Psoas muscle (tissue), 8 donors: ENCODE results near the gene GRID1. TPM values are rescaled to one million over a fixed set of nuclear protein-coding genes. Genes with fewer than 3 reads are reported as not detected.

Source experiments
- ATAC-seq, 4 donors: fragments of 200-7000 bp; cut with Tn5 transposase; one replicate each; pipeline ENCODE4 v1.9.1; 2020; ENCODE audit warnings: moderate library complexity in 3 of 4, mild to moderate bottlenecking in 2 of 4
- DNase-seq, 2 donors: peaks; one replicate each; pipeline ENCODE4 v3.0.0-alpha.2; 2020
- H3K27ac ChIP-seq: fragments of 200-600 bp; one replicate; pipeline ENCODE4 v1.8.0; 2022
- H3K27me3 ChIP-seq, 3 donors: fragments of 200-600 bp in 1 of 3; one replicate each; pipeline versions ENCODE4 v1.6.1 to v1.8.0; 2013 to 2022; ENCODE audit warnings: low read length in 2 of 3, mild to moderate bottlenecking in 2 of 3, moderate library complexity in 1 of 3; ENCODE audit not compliant: insufficient read depth in 3 of 3
- H3K36me3 ChIP-seq, 2 donors: fragments of 200-600 bp in 1 of 2; one replicate each; pipeline versions ENCODE4 v1.6.1 to v1.8.0; 2013 to 2022; ENCODE audit warnings: low read depth in 1 of 2, mild to moderate bottlenecking in 1 of 2, moderate library complexity in 1 of 2; ENCODE audit not compliant: insufficient read depth in 1 of 2
- H3K4me1 ChIP-seq: fragments of 200-600 bp; one replicate; pipeline ENCODE4 v1.8.0; 2022
- H3K4me3 ChIP-seq: fragments of 200-600 bp; one replicate; pipeline ENCODE4 v1.8.0; 2022; ENCODE audit warnings: mild to moderate bottlenecking
- H3K9me3 ChIP-seq: fragments of 200-600 bp; one replicate; pipeline ENCODE4 v1.8.0; 2022
- WGBS, 3 donors: extraction: QIAGEN DNeasy Blood & Tissue Kit; methylation state at CpG; one replicate each; pipeline versions ENCODE4 v1.1.6 to v1.1.7; 2013; 5-methylcytosine and 5-hydroxymethylcytosine counted together
- intact Hi-C, 2 donors: fragments of 100-400 bp; cut with DNase I; formaldehyde crosslinking; loops; one replicate each; pipeline versions ENCODE4 v1.11.0 to v1.14.2; 2022
- polyA plus RNA-seq, 3 donors: library from polyadenylated mRNA; stranded (reverse); fragments of 200-250 nt; gene quantifications; one replicate each; pipeline ENCODE4 v1.2.3, GENCODE V29; 2013
- total RNA-seq, 4 donors: library from RNA; stranded (reverse); fragmentation: NEBNext Ultra II Directional in 2 of 4; extraction: Animal tissue kit (Norgen Biotek cat#: 25700) in 2 of 4; gene quantifications; one replicate each; pipeline versions ENCODE4 v1.2.1 to v1.2.4, GENCODE V29; 2021 to 2023
- TF ChIP-seq, protein P1 (sequence below): fragments of 200-600 bp; IDR thresholded peaks from one replicate; pipeline ENCODE4 v1.8.0; 2022; ENCODE audit warnings: antibody characterized with exemption
- donor health status: healthy with polysubstance abuse.
- donor health status: DM: no; HTN: no; CAD: no; lungs with moderate emphysema.
- donor health status: Bipolar disorder and iron deficiency.
- donor health status: healthy.
- donor health status: DM: yes; HTN: yes; CAD: no.
- donor health status: DM: no; HTN: no; CAD: no.
- donor health status: DM: no; HTN: no; CAD: no.
- donor health status: DM: yes; HTN: yes; CAD: no.

The GRID1 gene
- total and polyA plus RNA-seq, 7 donors: 0.17 to 0.56 (median 0.24) TPM

DNA sequence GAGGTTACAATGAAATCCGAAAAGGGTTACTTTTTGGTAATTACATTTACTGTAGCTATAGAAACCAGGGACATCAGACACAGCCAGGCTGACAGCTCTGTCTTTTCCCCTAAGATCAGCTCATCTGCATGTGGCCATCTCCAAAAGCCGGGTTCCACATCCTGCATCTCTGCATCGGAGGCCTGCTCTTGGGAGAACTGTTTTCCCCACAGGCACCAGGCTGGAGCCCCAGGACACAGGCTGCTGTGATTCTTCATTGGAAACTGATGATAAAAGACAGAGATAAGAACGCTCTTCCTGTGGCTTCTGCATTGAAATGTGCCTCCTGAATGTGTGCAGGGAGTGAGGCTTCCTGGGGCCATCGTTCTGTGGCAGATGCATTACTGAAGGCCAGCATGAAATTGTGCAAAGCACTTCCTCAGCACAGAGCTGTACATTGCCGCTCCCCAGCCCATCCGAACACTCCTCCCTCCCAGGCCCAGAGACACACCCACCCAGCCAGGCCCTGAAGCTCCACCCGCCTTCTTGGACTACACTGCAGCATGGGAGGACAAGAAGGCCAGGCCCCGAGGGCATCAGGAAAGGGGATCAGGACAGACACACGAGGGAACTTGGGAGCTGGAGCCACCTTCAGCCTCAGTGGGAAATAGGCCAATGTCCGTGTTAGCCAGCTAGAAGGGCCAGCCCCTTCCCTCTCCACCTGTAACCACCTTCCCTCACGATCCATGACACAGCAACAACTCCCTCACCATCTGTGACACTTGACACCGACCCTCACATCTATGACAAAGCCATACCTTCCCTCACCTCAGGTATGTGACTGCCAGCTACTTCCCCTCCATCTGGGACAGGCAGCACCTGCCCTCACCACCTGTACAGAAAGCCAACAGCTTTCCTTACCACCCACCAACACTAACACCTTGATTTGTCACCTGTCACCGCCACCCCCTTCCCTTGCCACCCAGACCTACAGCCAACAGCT is 113.2 kb downstream of the GRID1 start:
- no peaks in the 10 kb centered on the region for H3K36me3 ChIP-seq
- H3K4me3 ChIP-seq: no peak overlapping the region
- ATAC-seq (no peak), DNase-seq (no peak)
- H3K27me3 ChIP-seq: peaks cover 0 to 10% (median 7%) of the 10 kb centered on the region in 3 donors
- intact Hi-C loops: no loop called here
- TF ChIP-seq, protein P1, sequence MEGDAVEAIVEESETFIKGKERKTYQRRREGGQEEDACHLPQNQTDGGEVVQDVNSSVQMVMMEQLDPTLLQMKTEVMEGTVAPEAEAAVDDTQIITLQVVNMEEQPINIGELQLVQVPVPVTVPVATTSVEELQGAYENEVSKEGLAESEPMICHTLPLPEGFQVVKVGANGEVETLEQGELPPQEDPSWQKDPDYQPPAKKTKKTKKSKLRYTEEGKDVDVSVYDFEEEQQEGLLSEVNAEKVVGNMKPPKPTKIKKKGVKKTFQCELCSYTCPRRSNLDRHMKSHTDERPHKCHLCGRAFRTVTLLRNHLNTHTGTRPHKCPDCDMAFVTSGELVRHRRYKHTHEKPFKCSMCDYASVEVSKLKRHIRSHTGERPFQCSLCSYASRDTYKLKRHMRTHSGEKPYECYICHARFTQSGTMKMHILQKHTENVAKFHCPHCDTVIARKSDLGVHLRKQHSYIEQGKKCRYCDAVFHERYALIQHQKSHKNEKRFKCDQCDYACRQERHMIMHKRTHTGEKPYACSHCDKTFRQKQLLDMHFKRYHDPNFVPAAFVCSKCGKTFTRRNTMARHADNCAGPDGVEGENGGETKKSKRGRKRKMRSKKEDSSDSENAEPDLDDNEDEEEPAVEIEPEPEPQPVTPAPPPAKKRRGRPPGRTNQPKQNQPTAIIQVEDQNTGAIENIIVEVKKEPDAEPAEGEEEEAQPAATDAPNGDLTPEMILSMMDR: no peak
- H3K27ac ChIP-seq: no peak overlapping the region
- no peaks in the 10 kb centered on the region for H3K4me1 ChIP-seq
- H3K9me3 ChIP-seq: no peaks in the 10 kb centered on the region
- WGBS, 3 donors: 47 to 59% (median 51%) methylated on average over 13 to 14 of the region's 14 CpGs

- intact Hi-C loops: no loop called here
- no peaks in the 10 kb centered on the region for H3K4me1 ChIP-seq
- 50 to 54% (median 50%) methylated on average over 3 of the region's 3 CpGs for WGBS, 3 donors
These were observed 114.0 kb downstream of the GRID1 start for GRCh38 chr10:86252556-86252955.

DNA sequence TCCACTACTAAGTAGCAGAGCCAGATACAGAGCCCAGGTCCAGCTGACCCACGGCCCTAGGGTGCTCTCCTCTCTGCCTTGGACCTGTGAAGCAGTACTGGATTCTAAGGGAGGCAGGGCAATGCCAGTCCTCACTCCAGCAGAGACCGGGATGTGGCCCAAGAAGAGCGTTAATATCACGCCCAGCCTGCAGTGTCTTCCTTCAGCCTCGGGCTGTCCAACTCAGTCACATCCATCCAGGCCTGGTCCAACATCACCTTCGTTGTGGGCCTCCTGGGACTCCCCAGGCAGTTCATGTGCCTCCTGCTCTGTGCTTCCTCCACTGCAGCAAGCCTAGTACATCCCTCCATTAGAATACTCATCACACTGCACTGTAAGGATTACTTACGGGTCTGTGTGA is 114.5 kb downstream of the GRID1 start:
- ATAC-seq (no peak), DNase-seq (no peak)
- Histone ChIP-seq H3K4me3 (no peak overlapping the region), H3K27ac (no peak overlapping the region), H3K36me3 (no peaks in the 10 kb centered on the region), H3K9me3 (no peaks in the 10 kb centered on the region), H3K4me1 (no peaks in the 10 kb centered on the region), H3K27me3 (peaks cover 0 to 10% (median 7%) of the 10 kb centered on the region in 3 donors)
- 56 to 66% (median 58%) methylated on average over 7 of the region's 7 CpGs for WGBS, 3 donors
- intact Hi-C loops: no loop called here
- TF ChIP-seq, protein P1: no peak

More at GRCh38 chr10:86252556-86252955, 114.0 kb downstream of the GRID1 start:
- H3K9me3 ChIP-seq: no peaks in the 10 kb centered on the region
- ATAC-seq (no peak), DNase-seq (no peak)
- no peaks in the 10 kb centered on the region for H3K36me3 ChIP-seq
- peaks cover 0 to 10% (median 7%) of the 10 kb centered on the region in 3 donors for H3K27me3 ChIP-seq
- no peak overlapping the region for H3K27ac ChIP-seq
- TF ChIP-seq, protein P1: no peak
- H3K4me3 ChIP-seq: no peak overlapping the region

- TF ChIP-seq, protein P1: no peak
- no peaks in the 10 kb centered on the region for H3K36me3 ChIP-seq
- H3K27ac ChIP-seq: no peak overlapping the region
- 51 to 79% (median 72%) methylated on average over 2 of the region's 2 CpGs for WGBS, 3 donors
- DNase-seq (no peak), ATAC-seq (no peak)
- H3K9me3 ChIP-seq: no peaks in the 10 kb centered on the region
- intact Hi-C loops: no loop called here
- peaks cover 0 to 10% (median 7%) of the 10 kb centered on the region in 3 donors for H3K27me3 ChIP-seq
- no peak overlapping the region for H3K4me3 ChIP-seq
- H3K4me1 ChIP-seq: no peaks in the 10 kb centered on the region
These were observed 115.2 kb downstream of the GRID1 start for GRCh38 chr10:86251426-86251825.
